ENCODE measurements around the gene LEMD3.

LEMD3 gene

DNA sequence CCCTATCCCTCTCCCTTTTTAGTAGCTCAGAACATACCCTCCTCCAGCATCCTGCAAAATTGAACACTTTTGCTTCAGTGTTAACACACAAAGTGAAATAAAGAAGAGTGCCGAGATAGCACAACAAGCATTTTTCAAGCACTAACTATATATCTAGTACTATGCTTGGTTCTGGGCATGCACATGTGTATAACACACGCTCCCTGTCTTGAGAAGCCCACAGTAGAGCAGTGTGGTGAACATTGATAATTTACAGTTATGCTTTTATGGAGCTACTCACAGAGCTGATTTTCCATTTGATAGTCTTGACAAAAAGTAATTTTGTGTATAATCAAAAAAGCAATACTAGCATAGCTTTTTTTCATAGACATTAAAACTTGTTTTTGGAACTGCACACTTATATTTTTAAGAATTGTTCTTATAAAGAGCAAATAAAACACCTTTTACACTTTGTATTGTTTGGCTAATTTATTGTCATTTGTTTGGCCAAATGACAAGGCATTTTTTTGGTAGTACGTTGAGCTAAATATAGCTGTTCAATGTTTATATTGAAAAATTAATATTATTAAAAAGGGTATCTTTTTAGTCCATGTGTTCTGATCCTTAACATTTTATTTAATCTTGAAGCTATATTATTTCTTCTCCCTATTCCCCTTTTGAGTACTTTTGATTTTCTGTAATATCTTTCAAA, 39.7 kb downstream of the LEMD3 start:
- DNase-seq = no peak

DNA sequence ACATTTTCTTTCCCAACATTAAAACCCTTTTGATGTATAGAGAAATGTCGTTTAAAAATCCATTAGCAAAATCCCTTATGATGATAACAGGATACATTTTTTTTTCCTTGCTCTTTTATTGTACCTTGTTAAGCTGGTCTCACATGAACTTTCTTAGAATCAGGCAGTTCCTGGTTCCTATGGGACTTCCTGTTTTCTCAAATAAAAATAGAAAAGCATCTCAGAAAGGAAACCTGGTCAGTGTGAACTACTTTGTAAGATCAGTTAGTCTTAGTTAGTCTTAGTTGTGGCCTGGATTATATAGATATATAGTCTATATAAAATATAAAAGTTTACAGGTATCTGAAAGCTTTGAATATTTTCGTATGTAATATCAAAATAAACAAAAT, 40.3 kb downstream of the LEMD3 start:
- DNase-seq = no peak

DNA sequence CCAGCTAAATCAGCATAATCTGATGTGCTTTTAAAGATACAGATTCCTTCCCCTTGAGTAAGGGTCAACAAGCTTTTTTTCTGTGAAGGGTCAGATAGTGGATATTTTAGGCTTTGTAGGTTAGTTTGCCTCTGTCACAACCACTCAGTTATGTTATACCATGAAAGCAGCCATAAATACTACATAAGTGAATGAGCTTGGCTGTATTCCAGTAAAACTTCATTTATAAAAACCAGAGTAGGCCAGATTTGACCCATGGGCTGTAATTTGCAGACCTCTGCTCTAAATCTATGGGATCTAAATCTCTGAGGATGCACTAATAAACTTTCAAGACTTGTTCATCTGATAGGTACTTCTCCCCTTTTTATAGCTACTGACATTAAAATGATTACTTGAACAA, 47.7 kb downstream of the LEMD3 start:
- DNase-seq = no peak

DNA sequence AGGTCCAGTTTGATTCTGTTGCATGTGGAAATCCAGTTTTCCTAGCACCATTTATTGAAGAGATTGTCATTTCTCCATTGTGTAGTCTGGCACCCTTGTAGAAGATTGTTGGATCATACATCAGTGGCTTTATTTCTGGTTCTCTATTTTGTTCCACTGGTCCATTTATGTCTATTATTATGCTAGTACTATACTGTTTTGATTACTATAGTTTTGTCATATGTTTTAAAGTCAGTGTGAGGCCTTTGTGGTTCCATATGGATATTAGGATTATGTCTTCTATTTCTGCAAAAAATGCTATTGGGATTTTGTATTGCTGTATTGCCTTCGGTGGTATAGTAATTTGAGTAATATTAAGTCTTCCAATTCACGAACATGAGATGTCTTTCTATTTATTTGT, 51.4 kb downstream of the LEMD3 start:
- DNase-seq = no peak

DNA sequence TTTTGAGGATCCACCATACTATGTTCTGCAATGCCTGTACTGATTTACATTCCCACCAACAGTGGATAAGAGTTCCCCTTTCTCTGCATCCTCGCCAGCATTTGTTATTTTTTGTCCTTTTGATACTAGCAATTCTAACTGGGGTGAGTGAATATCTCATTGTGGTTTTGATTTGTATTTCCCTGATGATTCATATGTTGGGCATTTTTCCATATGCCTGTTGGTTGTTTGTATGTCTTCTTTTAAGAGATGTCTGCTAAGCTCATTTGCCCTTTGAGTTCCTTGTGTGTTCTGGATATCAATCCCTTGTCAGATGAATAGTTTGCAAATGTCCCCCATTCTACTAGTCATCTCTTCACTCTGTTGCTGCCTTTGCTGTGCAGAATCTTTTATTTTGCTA, 60.1 kb downstream of the LEMD3 start:
- no peak for DNase-seq

DNA sequence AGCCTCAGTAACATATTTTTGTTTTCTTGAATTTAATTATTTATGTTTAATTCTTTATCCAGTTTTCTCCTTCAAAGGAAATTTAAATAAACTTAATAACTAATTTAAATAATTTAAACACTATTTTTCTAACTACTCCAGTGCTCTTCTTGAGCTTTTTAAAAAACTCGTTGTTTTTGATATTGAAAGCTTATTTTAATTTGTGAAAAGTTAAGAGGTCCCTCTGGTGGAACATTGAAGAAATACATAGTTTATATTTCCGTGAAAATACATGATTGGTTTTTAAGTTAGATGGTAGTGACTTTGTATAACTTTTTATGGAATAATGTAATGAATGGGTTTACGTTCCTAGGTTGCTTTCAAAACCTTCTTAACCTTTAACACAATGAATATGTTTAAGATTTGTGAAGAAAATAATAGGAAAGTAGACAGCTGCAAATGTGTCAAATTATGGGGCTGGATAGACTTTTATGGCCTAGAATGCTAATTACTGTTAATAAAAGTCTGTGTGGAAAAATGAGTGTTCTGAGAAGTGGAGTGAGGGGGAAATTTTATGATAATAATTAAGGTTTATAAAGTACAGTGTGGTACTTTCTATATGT, 63.2 kb downstream of the LEMD3 start:
- no peak for DNase-seq

DNA sequence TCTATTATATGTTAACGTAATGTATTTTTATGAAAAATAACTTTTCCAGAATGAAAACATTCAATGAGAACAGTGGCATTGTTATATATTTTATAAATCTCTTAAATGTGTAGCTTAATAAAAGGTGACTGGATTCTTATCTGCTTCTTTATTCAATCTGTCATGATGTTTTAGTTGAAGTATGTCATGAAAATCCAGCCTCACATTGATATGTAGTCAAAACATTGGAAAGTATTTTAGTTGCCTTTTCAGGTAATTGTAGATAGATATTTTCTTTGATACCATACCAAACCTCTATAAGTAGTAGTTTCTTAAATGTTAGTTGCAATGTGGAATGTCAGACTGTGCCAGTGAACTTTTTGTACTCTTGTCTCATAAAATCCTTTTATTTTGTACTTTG, 67.8 kb downstream of the LEMD3 start:
- no peak for DNase-seq

DNA sequence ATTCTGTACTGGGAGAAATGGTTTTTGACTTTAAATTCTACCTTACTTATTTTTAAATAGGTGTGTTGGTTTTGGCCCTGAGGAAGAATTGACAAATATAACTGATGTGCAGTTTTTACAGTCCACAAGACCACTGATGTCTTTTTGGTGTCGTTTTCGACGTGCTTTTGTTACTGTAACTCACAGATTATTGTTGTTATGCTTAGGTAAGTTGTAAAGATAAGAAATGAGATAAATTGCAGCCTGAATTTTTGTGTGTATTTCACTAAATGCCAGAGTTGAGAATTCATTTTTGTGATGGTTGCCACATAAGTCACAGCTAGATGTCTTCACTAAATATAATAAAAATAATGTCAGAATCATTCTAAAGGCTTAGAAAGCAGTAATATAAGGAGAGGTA, 69.2 kb downstream of the LEMD3 start:
- DNase-seq = no peak

DNA sequence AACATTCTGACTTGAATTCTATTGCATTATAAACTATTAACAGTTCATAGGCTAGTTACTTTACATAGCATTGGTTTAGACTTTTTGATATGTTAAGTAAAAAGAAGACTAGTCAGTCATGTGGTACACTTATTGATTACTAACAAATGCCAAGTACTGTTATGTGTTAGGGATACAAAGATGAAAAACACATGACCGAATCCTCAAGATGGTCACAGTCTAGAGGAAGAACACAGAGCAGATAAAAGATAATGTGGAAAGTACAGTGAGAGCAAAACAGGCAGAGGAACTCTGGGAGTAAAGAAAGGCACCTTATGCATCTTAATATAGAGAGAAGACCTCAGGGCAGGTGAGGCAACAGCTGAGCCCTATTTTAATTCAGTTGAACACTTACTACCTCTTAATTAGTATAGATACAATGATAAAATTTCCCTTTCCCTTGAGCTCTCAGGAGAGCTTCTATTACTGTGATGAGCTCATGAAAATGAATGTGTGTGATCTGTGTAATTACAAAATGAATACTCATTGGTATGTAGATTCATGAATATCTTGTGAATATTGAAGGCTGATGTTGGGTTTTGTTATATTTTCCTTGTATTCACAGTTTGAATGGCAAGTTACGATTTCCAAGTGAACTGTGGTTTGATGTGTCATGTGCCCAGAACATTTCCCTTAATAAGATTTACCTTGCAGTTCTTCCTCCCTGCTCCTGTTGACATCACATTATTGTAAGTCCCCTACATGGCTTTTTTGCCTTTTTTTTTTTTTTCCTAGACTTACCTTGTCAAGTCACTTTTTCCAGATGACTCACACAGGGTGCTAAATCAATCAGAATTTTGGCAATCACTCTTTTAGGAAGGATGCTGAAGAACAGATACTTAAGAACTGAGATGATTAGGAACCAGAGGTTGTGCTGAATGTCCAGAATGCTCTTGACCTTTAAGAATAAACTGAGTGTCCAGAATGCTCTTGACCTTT, 79.6 kb downstream of the LEMD3 start:
- no peak for DNase-seq

DNA sequence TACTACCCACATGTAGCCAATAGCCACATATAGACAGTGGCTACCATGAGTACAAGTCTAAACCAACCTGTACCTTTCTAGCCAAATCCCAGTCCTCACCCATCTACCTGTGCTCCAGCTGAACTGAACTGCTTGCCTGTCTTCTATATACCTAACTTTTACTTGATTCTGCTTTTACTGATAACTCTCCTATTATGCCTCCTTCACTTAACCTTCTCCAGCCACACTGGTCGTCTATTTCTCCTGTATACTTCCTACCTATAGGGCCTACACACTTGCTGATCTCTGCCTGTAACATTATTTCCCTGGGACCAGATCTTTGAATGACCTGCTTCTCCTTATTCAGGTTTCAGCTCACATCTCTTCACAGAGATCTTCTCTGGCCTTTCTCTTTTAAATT, 83.1 kb downstream of the LEMD3 start:
- no peak for DNase-seq

DNA sequence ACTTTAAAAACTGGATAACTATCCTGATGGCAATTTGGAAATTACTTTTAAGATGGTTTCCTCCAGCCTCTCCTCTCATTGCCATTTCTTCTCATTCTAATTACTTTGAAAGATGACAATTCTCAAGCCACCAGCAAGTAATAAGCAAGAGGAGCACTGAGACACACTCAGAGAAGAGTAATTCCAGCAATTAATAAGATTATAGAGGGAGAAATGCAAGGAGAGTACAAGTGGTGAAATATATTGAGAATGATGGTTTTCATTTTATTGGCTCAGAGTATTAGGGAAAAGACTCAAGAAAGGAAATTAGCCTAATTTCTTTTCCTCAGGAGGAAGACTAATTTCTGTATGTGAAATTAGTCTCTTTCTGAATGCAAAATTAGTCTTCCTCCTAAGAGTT, 88.6 kb downstream of the LEMD3 start:
- DNase-seq = no peak

DNA sequence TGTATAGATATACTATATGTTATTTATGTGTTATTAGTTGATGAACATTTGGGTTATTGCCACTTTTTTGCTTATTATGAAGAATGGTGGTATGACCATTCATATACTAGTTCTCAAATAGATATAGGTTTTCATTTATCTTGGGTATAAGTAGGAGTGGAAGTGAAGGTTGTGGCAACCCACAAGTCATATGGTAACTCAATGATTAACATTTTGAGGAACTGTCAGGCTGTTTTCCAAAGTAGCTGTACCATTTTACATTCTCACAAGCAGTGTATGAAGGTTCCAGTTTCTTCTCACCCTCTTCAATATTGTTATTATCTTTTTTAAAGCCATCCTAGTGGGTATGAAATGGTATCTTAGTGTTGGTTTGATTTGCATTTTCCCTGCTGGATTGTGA, 90.1 kb downstream of the LEMD3 start:
- DNase-seq = no peak

DNA sequence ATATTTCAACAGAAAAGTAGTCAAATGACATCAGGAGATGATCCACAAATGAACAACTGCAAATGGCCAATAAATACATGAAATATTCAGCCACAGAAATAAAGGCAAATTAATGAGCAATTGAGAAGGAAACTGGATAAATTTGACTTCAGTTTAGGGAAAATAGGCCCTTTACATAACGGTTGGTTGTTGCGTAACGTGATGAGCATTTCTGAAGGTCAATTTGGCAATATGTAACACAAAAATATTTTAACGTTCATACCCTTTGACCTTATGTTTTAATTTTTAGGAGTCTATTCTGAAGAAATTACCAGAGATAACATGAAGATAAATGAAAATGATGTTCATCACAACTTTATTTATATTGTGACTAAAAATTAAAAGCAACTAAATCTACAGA, 94.4 kb downstream of the LEMD3 start:
- no peak for DNase-seq

DNA sequence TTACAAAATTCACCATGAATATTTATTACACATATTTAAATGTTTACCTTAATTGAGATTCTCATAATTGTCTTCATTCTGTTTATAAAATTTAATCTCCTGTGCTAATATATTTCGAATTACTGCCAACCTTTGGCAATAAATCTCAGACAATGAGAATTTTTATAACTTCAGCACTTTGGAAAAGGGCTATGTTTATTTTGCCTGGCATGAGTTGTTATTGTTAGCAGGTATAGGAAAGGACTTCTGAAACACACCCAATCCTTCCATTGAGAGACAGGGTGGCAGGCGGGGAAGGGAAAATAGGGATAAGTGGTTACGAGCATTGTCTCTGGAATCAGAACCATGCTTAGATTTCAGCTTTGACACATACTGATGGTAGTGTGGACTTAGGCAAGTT, 97.0 kb downstream of the LEMD3 start:
- no peak for DNase-seq

DNA sequence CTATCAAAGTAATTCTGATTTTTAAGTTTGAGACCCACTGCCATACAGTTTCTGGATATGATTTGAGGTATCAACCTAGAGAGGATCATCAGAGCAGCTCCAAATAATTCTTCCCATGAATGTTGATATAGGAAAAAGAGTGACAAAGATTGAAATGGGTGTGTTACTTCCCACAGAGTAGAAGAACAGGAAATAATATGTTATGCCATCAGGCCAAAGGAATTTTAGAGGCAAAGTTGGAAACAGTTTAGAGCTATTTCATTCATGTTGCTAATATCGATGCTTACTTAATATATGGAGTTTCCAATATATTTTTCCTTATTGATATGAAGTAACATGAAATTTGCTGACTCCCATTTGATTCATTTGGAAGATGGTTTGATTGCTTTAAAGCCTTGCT, 100.2 kb downstream of the LEMD3 start:
- DNase-seq = no peak

DNA sequence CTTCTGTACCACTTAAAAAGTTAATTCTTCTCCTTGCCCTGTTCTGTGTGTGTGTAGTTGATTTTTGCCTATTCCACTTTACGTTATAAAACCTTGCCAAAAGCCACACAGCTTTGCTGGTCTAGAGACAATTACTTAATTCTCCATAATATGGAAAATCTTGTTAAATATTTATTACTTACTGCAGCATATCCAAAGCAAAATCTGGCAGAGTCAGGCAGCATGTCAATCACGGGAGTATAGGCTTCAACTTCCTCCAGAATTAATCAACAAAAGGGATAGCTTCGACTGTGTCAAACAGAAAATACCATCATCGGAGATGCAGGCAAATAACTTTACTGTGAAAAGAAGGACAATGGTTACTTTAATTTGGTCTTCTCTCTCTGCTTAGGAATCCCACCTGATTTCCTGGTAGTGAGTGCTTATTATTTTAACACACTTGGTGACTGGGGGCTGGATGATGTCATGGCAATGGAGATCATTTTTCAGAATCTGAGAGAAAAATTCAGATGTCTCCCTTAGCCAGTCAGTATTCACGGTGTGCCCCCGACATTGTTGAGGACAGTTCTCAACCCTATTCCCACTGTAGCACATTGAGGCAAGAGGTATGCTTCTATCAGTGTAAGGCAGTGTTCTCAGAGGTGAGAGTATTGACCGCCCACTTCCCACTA, 105.4 kb downstream of the LEMD3 start:
- DNase-seq = no peak

DNA sequence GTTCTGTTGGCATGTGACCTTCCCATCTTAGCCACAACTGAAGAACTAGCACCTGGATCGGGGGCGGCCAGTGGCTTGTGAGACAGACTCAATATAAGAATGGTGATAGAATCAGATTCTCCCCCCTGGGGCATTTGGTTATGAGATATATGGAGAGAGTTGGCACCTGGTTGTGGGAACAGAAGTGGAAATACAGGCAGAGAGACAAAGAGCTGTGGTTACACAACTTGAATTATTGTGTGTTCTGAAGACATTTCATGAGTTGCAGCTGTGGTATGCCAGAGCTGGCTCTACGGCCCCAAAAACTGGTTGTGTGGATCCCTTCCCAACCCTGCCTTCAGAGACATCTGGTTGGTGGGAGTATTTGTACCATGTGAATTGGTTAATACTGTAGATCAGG, 106.2 kb downstream of the LEMD3 start:
- no peak for DNase-seq

DNA sequence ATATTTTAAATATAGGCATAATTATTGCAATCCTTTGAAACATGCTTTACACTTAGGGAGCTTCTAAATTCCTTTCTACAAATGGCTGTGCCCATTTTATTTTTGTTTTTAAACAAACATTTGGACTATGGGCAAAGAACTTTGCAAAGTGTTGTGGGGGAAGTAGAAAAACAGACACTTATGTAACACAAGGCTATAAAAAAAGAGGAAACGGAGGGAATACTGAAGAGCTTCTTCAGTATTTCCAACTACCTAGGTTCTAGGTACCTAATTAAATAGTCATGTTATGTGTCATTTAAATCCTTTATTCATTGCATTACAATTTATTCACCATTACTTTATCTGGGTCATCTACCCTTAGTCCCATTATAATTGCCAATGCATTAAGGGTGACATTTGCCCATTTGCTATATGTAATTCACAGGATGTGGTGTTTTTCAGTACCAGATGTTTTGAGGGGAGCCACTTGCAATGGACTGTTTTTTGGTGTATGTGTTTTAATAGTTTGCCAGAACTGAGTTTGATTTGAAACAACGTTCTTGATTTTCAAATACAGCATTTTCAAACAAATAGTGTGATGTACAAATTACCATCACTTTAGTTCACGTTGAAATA, 107.6 kb downstream of the LEMD3 start:
- DNase-seq = no peak

DNA sequence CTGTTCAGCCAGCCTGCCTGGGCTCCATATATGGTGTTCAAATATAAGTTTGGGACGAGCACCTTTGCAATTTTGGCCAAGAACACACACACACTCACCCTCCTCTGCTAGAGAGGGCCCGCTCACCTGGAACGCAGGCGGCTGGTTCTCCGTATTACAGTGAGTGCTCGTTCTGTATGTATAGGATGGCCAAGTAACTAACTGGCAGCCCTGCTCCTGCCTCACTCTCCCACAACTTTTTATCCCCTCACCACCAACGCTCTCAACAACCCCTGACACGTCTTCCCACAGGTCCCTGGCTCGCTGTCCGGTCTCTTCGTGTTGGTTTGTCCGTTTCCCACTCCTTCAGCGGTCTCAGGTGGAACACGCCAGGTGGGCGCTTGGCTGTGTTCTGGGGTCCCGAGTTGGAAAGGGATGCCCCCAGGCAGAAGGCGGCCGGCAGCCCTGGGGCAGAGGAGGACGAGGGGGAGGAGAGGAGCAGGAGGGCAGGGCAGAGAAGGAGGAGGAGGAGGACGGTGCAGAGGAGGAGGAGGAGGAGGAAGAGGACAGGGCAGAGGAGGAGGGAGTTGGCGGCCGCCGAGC, 108.7 kb downstream of the LEMD3 start:
- no peak for DNase-seq

DNA sequence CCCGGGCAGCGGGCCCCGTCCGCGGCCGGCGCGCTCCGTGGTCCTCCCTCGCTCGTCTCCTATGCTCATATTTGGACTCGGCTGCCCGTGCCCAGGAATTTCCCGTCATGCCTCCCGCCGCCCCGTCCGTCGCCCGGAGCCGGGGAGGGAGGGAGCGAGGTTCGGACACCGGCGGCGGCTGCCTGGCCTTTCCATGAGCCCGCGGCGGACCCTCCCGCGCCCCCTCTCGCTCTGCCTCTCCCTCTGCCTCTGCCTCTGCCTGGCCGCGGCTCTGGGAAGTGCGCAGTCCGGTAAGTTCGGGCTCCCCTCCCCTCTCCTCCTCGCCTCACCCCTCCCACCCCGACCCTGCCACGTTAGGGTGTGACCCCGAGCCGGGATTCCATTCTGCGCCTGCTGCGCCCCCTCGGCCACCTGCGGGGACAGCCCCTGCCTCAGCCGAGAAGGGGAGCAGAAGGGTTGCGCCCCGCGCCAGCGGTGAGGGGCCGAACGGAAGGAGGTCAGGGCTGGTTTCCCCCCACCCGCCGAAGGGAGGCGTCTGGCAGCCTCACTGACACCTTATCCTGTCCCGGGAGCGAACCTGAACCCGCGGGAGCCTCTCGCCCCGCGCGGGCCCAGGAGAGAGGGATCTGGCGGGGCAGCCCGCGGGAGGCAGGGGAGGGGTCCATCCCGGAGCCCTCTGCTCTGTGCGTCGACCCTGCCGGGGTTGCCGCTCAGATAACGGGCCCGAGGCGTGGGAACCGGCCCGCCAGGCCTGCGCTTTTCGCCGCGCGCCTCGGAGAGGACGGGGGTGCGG, 109.4 kb downstream of the LEMD3 start, which contains the start of gene MSRB3:
Gene MSRB3 (plus strand): TSS at position 108 of the 793 bp plus-strand sequence. CDS start 29,897 bp downstream, outside the sequence.
- no peak for DNase-seq

DNA sequence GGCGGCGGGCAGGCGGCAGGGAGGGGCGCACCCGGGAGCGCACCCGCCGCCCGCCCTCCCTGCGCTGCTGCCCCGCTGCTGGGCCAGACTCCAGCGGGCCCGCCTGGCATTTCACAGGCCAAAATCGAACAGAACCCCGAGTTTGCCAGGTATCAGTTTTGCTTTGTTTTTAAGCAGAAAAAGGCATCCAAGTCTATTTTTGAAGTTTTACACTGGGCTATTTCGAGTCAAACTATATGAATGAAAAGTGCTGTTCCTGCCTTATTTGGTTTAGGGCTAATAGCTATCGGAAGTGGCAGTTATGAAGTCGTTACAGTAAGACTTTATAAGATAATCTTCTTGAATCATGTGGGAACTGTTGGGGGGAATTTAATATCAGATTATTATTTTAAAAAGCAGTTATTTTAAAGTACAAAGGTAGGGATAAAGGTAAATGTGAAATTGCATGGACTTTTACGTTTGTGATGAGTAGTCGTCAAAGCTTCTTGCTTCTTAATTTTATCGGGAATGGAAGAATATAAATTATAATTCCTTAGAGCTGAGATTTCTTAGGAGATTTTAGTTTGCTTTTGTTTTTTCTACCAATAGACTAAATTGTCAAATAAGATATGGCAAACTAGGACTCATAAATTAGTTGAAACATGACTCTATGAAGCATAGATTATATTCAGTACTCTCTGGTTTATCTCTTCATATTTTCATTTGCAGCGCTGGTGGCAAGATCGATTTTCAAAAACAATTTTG, 110.2 kb downstream of the LEMD3 start:
- DNase-seq = no peak
